ENCODE results near the gene AKR1C1.
A peak's percentile ranks its signal among the peaks of the same experiment; 100 is the strongest.
"Not testable (repeated sequence)": the region's sequence is repeated elsewhere in the genome, so short reads cannot be mapped to it uniquely, and the experiment has no call there.

The AKR1C1 gene

GRCh38 chr10:4983615-4984216 is 20.5 kb downstream of the AKR1C1 start:
- DNase-seq (ENCODE audit: low spot score) = no peak

GRCh38 chr10:4984223-4984622 is 21.0 kb downstream of the AKR1C1 start:
- no peak for DNase-seq (ENCODE audit: low spot score)

GRCh38 chr10:4984971-4985594 is 21.9 kb downstream of the AKR1C1 start:
- DNase-seq (ENCODE audit: low spot score) = peak; percentile 7

- not testable (repeated sequence) for DNase-seq (ENCODE audit: low spot score)
Observed at GRCh38 chr10:4988000-4988641, 24.9 kb downstream of the AKR1C1 start.

GRCh38 chr10:4990217-4990616 is 27.0 kb downstream of the AKR1C1 start:
- no peak for DNase-seq (ENCODE audit: low spot score)

GRCh38 chr10:4991463-4991862 is 28.2 kb downstream of the AKR1C1 start:
- not testable (repeated sequence) for DNase-seq (ENCODE audit: low spot score)

GRCh38 chr10:4992564-4992963 is 29.3 kb downstream of the AKR1C1 start:
- not testable (repeated sequence) for DNase-seq (ENCODE audit: low spot score)

- not testable (repeated sequence) for DNase-seq (ENCODE audit: low spot score)
Observed at GRCh38 chr10:4994260-4994659, 31.0 kb downstream of the AKR1C1 start.

GRCh38 chr10:4998671-4999070 is 35.5 kb downstream of the AKR1C1 start:
- no peak for DNase-seq (ENCODE audit: low spot score)

- no peak for DNase-seq (ENCODE audit: low spot score)
Observed at GRCh38 chr10:5002013-5002727, 39.0 kb downstream of the AKR1C1 start.

- DNase-seq (ENCODE audit: low spot score) = not testable (repeated sequence)
Observed at GRCh38 chr10:5003127-5004029, 40.2 kb downstream of the AKR1C1 start, which contains the start of gene AKR1C2. AKR1C2 (minus strand) TSS chr10:5003857; CDS start chr10:5003835, 22 bp downstream.

- not testable (repeated sequence) for DNase-seq (ENCODE audit: low spot score)
Observed at GRCh38 chr10:5004030-5004385, 40.8 kb downstream of the AKR1C1 start.

GRCh38 chr10:5004501-5004900 is 41.3 kb downstream of the AKR1C1 start:
- not testable (repeated sequence) for DNase-seq (ENCODE audit: low spot score)

- not testable (repeated sequence) for DNase-seq (ENCODE audit: low spot score)
Observed at GRCh38 chr10:5008857-5009548, 45.8 kb downstream of the AKR1C1 start.

GRCh38 chr10:5010043-5010442 is 46.8 kb downstream of the AKR1C1 start:
- DNase-seq (ENCODE audit: low spot score) = not testable (repeated sequence)

- not testable (repeated sequence) for DNase-seq (ENCODE audit: low spot score)
Observed at GRCh38 chr10:5011392-5011791, 48.2 kb downstream of the AKR1C1 start.

- DNase-seq (ENCODE audit: low spot score) = no peak
Observed at GRCh38 chr10:5012595-5012994, 49.4 kb downstream of the AKR1C1 start.

GRCh38 chr10:5013385-5013784 is 50.2 kb downstream of the AKR1C1 start:
- DNase-seq (ENCODE audit: low spot score) = no peak

- not testable (repeated sequence) for DNase-seq (ENCODE audit: low spot score)
Observed at GRCh38 chr10:5014200-5014910, 51.1 kb downstream of the AKR1C1 start.

GRCh38 chr10:5014936-5015335 is 51.7 kb downstream of the AKR1C1 start:
- DNase-seq (ENCODE audit: low spot score) = no peak

Measured in iPS-NIHi11 (cell line).